Stimulated activated CD4-positive, alpha-beta T cell treated with anti-CD3 and anti-CD28 coated beads, Interleukin-1b, Interleukin-23, amount 100 ng/mL, for 48 hours (primary cell): ENCODE measurements around the gene PPP1R2.
A peak's percentile ranks its signal among the peaks of the same experiment; 100 is the strongest.
"Not testable (repeated sequence)": the region's sequence is repeated elsewhere in the genome, so short reads cannot be mapped to it uniquely, and the experiment has no call there.

Source experiments
- DNase-seq: peaks from one replicate; pipeline ENCODE4 v3.0.0-alpha.2; 2020

Gene PPP1R2

DNA sequence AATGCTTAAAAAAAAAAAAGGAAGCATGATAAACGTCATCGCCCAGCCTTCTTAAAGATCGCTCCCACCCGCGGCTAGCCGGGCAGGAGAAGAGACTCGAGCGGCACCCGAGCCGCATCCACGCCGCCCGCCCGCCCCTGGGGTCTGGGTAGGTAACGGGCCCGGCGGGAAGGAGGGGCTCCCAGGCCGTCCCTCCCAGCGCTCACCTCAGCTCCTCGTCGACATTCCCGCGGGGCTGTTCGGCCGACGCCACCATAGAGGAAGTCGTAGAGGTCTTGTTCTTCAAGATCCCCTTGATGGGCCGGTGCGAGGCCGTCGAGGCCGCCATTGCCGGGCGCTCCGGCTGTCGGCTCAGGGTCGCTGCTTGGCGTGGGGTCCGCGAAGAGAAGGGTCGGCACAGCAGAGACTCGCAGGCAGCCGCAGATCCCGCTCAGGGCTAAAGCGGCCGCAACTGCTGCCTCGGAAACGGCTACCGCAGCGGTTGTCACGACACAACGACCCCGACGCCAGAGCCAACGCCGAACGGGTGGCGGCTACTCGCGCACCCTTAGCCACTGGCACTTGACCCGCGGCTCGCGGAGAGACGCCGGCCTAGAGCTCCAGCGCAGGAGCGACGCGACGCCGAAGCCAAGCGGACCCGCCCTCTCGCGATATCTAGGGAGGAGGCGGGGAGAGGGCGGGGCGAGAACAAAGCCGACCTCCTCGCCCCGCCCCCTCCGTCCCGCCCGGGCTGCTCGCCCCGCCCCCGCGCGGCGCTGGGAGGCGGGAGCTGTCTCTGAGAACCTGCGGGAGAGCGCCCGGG lies at the start of gene PPP1R2:
PPP1R2 (minus strand) TSS at position 628 of the 802 bp plus-strand sequence; CDS start at position 328, 300 bp downstream.
- peak; percentile 91 for DNase-seq

GRCh38 chr3:195591852-195592251 lies 48.7 kb upstream of the PPP1R2 start:
- DNase-seq, result no peak

GRCh38 chr3:195591220-195591619 lies 48.1 kb upstream of the PPP1R2 start:
- no peak for DNase-seq

DNA sequence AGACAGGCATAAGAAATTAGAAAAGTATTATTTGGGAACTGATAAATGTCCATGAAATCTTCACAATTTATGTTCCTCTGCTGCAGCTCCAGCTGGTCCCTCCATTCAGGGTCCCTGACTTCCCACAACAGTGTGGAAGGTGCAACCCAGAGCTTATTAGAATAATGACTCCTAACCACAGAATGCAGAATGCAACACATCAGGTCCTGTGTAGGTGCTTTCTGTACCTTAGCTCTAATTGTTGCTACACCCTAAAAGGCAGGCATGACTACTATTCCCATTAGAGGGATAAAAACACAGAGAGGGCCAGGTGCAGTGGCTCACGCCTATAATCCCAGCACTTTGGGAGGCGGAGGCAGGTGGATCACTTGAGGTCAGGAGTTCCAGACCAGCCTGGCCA lies 47.3 kb upstream of the PPP1R2 start:
- DNase-seq, result not testable (repeated sequence)

- DNase-seq, result not testable (repeated sequence)
Measured at GRCh38 chr3:195589796-195590195, 46.7 kb upstream of the PPP1R2 start.

GRCh38 chr3:195587824-195588223 lies 44.7 kb upstream of the PPP1R2 start:
- DNase-seq, result no peak

DNA sequence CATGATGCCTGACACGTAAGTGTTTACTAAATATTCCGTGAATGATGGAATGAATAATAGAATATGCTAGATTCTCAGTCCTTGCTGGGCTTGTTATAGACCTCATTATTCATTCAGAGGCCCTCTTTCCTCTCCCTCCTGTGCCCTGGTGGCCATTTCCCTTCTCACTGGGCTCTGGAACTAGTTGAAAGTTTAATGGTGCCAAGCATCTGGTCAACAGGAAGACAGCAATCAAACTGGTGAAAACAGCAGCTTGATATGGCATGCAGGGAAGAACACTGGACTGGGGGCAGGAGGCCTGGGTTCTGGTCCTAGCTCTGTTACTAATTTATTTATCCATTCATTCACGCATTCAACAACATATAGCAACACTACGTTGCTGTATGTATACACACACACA lies 44.3 kb upstream of the PPP1R2 start:
- no peak for DNase-seq

DNA sequence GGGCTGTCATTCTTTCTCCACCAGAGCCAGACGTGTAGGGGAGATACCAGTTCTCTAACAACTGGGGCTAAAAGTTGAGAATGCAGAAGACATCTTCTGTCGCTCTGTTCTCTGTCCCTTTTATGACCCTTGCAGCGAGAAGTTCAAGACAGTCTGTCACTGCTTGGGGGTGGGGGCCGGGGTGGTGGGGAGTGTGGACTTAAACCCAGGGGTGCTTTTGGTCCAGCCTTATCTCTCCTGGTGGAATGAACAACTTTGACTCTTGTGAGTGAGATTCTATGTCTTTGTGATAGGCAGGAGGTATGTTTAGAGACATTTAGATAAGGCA lies 41.4 kb upstream of the PPP1R2 start:
- no peak for DNase-seq

GRCh38 chr3:195583831-195584542 lies 40.9 kb upstream of the PPP1R2 start, which contains the start of gene APOD:
Gene APOD (minus strand): TSS chr3:195583940. CDS start chr3:195579461, 4,479 bp downstream.
- DNase-seq, result no peak

DNA sequence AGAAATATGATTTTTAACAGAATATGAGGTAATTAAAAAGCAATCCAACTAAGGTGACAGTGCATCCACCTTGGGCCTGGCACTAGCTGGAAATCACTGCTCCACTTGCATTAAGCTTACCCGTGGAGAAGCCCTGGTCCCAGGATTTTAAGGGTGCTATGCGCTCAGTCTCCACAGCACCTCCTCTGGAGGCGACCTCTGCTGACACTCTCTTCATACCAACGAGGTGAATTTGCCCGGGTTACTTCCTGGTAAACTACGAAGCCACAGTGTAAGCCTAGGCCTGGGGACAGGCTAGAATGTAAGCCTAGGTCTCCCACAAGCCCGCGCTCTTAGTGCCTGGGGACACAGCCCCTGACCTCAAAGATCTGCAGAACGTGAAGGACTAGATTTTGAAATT lies 39.8 kb upstream of the PPP1R2 start:
- no peak for DNase-seq

DNA sequence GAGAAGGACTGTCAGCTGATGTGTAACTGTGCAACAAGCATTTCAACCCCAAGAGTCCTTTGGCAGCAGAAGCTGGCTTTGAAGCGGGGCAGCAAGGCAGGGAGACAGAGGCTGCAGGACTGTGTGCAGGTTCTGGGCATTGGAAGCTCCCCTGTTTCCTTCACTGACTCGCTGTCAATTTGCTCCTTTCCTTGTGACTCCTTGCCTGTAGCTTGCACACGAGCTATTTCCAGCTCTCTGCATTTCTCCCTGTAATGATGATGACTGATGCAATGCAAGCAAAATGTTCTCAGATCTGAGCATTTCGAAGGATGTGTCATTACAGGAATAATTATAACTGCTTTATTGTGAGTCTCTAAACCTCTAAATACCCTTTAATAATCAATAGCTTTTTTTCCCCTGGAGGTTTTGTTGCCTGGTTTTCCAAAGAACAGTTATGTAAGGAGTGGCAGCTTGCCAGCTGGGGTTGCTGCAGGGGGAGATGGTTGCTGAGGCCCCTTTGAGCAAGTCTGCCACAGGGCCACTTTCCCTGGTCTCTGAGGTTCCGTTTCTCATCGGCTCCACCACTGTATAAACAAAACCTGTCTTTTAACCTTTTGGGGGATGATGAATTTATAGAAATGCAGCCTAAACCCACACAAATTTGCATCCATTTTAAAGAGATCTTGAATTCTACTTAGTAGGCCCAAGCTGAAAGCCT lies 37.8 kb upstream of the PPP1R2 start:
- no peak for DNase-seq

- no peak for DNase-seq
Measured at GRCh38 chr3:195579281-195579680, 36.2 kb upstream of the PPP1R2 start.

DNA sequence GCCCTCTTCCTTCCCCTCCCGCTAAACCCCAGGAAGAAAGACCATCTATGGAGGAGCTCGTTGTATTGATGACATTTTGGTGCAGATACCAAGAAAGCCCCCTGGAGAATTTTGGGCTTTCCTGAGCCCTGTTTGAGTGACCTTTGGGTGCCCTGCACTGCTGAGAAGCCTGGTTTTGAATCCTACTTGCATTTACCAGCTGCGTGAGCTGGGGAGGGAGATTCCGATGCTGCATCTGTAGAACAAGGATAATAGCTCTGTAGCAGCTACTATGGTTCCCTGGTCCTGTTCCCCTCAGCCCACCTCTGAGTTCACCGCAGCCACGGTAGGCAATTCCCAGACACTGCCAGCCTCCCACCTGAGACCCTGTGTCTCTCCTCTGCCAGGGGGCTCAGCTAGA lies 35.4 kb upstream of the PPP1R2 start:
- no peak for DNase-seq

DNA sequence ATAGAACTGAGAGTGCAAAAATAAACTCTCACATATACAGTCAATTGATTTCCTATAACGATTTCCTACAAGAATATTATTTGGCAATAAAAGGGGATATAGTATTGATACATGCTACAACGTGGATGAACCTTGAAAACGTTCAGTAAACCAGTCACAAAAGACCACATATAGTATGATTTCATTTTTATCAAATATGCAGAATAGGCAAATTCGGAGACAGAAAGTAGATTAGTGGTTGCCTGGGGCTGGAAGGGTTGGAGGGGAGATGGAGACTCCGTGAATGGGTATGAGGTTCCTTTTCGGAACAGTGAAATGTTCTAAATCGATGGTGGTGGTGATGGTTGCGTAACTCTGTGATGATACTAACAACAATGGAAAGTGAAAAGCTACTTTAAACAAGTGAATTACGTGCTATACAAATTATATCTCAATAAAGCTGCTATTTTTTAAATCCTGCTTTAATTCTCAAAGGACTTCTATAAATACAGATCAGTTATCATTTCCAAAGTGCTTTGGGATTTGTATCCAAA lies 34.6 kb upstream of the PPP1R2 start:
- DNase-seq, result no peak

- DNase-seq, result no peak
Measured at GRCh38 chr3:195574497-195575304, 31.6 kb upstream of the PPP1R2 start.

GRCh38 chr3:195573611-195574496 lies 30.7 kb upstream of the PPP1R2 start:
- DNase-seq, result no peak

DNA sequence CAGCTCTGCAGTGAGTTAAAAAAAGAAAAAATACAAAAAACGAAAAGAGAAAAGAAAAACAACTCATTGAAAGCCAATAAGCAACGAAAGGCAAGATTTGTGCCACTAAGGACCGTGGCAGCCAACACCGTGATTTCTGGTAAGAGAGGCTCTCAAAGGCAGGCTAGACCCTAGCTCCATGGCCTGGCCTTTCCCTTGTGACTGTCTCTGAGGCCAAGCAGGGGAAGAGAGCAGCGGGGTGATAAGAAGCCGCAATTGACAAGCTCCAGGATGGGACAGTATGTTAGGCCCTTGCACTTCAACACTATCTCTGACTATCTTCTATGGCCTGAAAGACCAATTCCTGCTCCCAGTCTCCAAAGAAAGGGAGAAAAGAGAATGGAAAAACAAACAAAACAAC lies 28.2 kb upstream of the PPP1R2 start:
- DNase-seq, result no peak

DNA sequence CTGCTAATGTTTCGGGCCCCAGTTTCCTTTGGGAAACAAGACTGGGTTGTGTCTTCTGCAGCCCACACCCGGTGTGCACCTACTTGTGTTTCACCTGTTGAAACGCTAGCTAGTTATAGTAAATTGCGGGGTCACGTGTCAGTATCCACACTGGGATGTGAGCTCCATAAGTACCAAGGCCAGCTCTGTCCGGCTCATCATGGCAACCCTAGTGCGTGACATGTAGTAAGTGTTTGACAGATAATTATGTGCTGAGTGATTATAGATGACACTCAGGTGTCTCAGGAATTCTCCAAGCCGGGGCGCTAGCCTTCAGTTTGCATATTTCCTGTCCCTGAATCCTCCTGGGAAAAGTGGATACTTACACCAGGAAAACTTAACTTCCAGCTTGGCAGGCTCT lies 27.8 kb upstream of the PPP1R2 start:
- no peak for DNase-seq

DNA sequence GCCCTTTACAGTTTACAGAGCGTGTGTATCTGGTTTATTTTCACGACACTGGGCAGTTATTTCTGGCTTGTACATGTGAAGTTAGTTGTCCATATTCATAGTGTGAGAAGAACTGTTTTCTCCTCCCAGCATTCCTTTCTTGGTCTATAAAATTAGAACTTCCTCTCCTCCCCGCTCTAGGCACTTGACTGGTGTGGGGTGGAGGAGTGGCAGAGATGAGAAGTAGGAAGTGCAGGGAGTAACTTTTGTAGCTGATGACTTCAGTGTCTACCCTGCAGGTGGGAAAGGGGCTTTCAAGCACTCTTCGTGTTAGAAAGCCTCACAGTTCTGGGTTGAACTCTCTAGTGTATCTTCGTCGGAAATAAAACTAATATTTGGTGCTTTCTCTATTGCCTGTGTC lies 27.2 kb upstream of the PPP1R2 start:
- DNase-seq, result no peak

GRCh38 chr3:195568630-195569029 lies 25.5 kb upstream of the PPP1R2 start:
- DNase-seq, result no peak

DNA sequence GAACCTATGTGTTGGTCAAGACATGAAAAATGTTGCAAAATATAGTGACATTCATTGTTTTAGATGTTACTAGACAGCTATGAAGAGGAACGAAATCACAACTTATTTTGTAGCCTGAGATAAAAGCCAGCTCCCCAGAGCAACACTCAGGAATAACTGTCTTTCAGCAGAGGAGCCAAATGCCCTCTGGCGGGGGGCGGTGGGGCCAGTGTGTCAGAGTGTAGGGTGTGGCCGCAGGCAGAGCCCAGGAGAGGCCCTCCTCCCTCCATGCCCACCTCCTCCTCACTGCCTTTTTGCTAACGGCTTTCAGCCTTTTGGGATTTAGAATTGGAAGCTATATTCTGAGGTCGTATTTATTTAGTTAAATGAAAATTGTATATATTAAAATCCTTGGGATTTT lies 23.7 kb upstream of the PPP1R2 start:
- no peak for DNase-seq

DNA sequence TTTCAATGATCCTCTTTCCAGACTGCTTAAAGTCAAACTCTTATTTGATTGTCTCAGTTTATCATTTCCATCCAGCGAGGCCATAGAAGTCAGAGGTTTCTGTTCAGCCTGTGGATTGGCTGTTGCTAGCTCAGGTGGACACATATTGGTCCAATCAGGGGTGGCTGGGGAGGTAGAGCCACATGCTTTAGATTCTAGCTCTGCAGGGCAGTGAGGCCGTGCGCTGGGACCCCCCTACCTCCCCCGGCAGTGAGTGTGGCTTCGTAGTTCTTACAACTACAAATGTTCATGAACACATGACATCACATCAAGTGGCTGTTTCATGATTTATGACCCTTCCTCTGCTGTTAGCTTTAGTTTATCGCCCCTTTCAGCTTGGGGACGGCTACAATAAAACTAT lies 22.6 kb upstream of the PPP1R2 start:
- DNase-seq, result no peak
